Fibroblast of gingiva (primary cell): ENCODE results near the gene STRAP.
A peak's percentile ranks its signal among the peaks of the same experiment; 100 is the strongest.
"Not testable (repeated sequence)": the region's sequence is repeated elsewhere in the genome, so short reads cannot be mapped to it uniquely, and the experiment has no call there.

Source experiments
- DNase-seq: peaks from one replicate; pipeline ENCODE4 v3.0.0-alpha.2; 2011; ENCODE audit warnings: low read depth

STRAP gene

DNA sequence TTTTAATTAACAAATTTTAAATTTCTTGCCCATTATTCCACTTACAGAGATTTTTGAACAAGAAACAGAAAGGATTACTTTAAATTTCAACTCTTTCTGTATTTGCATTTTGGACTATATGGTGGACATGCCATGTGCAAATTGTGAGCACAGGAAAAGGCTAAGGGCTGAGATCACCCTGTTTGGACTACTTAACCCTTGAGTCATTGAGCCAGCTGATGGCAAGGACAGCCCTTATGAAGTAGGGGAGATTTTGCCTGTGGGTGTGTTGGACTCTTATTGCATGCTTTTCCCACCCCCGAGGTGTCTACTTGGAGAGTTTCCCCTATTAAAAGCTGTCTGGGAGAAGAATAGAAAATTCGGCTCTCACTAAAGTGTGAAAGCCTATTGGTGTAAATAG, 46.2 kb downstream of the STRAP start:
- DNase-seq, result peak; percentile 32

DNA sequence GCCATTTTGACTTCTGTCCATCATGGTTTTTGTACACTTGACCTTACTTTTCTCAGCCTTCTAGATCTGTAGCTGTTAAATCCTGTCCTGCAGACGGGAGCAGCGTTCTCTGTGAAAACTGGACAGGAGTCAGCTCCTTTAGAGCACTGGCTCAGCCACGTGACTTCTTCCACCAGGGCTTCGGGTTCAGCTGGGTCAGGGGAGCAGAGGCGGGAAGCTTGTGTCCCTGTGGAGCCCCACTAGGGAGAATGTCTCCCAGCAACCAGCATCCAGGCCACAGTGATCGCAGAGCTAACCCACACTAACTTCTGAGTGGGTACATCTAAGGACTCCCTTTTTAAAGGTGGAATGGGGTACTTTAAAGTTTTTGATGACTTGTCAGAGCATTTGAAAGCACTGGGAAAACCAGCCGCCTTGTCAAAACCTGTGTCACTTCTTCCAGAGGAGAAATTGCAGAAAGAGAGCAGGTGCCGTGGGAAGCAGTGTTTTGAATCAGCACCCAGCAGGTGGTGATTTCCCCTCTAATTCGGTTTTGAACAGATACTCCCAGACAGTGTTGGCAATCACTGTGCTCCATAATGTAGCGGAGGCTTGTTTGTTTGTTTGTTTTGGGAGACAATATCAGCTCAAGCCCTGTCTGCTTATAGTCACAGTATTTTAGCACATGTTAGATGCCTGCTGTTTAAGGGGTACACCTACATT, 46.8 kb downstream of the STRAP start:
- DNase-seq, result no peak

DNA sequence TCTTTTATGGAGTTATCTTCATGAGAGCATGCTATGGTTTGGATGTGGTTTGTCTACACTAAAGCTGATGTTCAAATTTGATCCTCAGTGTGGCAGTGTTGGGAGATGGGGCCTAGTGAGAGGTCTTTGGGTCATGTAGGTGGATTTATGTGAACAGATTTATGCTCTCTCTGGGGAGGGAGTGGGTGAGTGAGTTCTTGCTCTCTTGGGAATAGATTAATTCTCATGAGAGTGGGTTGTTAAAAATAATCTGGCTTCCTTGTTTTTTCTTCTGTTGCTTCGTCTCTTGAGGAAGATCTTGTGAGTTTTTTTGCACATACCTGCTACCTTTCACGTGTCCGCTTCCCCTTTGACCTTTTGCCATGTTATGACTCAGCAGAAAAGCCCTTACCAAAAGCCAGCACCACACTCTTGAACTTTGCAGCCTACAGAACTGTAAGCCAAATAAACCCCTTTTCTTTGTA, 49.4 kb downstream of the STRAP start:
- DNase-seq, result no peak

DNA sequence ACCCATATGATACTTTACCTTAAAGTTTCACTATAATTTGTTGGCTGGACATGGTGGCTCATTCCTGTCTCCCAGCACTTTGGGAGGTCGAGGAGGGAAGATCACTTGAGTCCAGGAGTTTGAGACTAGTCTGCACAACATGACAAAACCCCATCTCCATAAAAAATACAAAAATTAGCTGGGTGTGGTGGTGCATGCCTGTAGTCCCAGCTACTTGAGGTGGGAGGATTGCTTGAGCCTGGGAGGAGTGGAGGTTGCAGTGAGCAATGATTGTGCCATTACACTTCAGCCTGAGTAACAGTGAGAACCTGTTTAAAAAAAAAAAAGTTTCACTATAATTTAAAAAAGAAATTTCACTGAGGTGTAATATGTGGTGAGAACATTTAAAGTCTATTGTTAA, 50.1 kb downstream of the STRAP start:
- no peak for DNase-seq

DNA sequence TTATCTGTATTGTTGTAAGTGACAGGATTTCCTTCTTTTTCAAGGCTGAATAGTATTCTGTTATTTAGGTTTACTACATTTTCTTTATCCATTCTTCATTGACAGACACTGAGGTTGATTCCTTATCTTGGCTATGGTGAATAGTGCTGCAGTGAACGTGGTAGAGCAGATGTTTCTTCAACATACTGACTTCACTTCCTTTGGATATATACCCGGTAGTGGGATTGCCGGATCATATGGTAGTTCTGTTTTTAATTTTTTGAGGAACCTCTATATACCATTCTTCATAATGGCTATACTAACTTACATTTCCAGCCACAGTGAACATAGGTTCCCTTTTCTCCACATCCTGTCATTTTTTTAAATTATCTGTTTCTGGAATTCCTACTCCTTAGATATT, 50.8 kb downstream of the STRAP start:
- DNase-seq, result no peak

DNA sequence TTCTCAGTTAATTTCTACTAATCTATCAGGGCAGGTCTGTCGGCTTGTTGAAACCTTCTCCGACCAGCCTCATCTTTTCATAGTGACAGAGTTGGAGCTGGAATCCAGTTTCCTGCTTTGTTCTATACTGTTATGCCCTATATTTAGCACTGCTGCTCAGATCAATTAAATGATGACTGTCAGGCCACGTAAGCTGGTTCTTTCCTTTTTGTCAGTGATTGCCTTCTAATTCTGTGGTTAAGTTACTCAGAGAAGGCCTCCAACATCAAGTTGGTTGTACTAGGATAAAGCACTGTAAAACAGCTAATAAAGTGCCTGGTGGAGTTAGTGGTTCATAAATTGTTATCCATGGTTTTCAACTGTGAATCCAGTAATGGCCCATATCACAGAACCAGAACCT, 51.6 kb downstream of the STRAP start:
- no peak for DNase-seq

DNA sequence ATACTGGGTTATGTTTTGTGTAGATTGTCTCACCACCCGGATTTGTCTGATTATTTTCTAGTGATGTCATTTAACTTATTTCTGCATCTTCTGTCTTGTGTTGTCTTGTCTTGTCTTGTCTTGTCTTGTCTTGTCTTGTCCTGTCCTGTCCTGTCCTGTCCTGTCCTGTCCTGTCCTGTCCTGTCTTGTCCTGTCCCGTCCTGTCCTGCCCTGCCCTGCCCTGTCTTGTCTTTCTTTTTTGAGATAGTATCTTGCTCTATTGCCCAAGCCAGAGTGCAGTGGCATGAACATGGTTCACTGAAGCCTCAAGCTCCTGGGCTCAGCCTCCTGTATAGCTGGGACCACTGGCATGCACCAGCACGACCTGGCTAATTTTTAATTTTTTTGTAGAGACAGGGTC, 54.6 kb downstream of the STRAP start:
- no peak for DNase-seq

DNA sequence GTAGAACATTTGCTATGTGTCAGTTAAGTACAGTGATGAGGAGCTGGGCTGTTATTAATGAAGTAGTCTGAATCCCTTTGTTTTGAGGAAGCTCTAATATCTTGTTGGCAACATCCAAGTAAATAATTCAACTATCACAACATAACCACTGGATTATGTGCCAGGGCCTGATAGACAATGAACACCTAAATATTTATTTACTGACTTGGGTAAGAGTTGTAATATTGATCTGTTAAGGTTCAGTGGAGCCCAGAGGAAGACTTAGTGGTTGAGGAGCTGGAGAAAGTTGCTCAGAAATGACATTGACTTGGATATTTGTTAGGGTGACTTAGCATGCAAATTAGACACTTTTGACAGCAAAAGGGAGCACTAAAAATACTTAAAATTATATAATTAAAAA, 55.7 kb downstream of the STRAP start:
- no peak for DNase-seq

DNA sequence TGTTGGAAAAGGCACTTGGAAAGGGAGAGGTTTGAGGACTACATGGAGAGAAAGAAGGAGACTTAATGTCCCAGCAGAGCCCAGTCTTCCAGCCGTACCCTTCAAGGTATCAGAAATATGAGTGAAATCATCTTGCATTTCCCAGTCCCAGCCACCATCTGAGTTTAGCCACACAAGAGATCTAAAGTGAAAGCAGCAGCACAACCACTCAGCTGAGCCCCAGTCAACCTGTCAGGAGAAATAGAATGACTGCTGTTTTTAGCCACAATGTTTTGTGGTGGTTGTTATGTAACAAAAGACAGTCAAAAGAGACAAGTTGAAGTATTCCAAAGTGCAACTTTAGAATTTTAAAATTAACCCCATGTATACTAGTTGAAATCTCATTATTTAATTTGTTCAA, 56.9 kb downstream of the STRAP start:
- no peak for DNase-seq

DNA sequence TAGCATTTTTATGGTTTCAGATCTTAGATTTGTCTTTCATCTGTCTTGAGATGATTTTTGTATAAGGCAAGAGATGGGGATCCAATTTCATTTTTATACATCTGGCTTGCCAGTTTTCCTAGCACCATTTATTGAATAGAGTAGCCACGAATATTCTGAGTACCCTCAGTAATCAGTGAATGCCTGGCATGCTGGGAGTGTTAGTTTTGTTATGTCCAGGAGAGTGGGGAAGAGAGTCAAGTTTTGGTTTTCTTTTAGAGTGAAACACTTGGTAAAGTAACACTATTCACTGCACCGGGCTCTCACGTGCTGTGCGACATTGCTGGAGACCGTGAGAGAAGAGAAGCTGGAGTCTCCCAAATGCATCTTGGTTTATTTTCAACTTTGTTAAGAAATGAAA, 60.3 kb downstream of the STRAP start:
- DNase-seq, result no peak

DNA sequence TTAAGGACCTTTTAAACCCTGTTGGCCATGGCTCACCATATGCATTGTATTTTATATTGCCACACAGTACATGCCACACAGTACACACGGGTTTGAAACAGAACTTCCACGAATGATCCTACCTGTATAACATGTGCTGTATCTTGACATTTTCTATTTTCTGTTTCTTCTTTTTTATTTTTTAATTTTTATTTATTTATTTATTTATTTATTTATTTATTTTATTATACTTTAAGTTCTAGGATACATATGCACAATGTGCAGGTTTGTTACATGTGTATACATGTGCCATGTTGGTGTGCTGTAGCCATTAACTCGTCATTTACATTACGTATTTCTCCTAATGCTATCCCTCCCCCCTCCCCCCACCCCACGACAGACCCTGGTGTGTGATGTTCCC, 61.3 kb downstream of the STRAP start:
- DNase-seq, result not testable (repeated sequence)

DNA sequence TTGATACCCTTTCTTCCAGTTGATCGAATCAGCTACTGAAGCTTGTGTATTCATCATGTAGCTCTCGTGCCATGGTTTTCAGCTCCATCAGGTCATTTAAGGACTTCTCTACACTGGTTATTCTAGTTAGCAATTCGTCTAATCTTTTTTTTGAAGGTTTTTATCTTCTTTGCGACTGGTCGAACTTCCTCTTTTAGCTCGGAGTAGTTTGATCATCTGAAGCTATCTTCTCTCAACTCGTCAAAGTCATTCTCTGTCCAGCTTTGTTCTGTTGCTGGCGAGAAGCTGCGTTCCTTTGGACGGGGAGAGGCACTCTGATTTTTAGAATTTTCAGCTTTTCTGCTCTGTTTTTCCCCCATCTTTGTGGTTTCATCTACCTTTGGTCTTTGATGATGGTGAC, 66.3 kb downstream of the STRAP start:
- not testable (repeated sequence) for DNase-seq
